HepG2 (cell line): ENCODE data around the gene MLST8. TPM values are rescaled to one million over a fixed set of nuclear protein-coding genes. Genes with fewer than 3 reads are reported as not detected.

Source experiments
- ATAC-seq: fragments of 200-7000 bp; cut with Tn5 transposase; 3 replicates; pipeline ENCODE4 v1.9.1; 2020; ENCODE audit warnings: mild to moderate bottlenecking, moderate library complexity
- BruUV-seq: library from RNA; stranded (reverse); fragments of 400-500 nt; replicated peaks from 2 replicates; lab custom pipeline; 2021; lab: Mats Ljungman, UMichigan
- CTCF ChIA-PET: fragments of 300-600 bp; formaldehyde crosslinking; extraction: SDS; loops from one replicate; lab custom pipeline; 2021; ENCODE audit warnings: low total read pairs, inconsistent platforms, low intra/inter-chr PET ratio; lab: Yijun Ruan, JAX
- POLR2A ChIA-PET: fragments of 350-600 bp; sonication (Branson Sonifier 250); formaldehyde crosslinking; loops from one replicate; lab custom pipeline; 2020; ENCODE audit warnings: antibody characterized with exemption, inconsistent platforms; lab: Yijun Ruan, JAX
- DNase-seq: peaks from one replicate; pipeline ENCODE4 v3.0.0-alpha.2; 2015; ENCODE audit warnings: low spot score
- FAIRE-seq: peaks from 3 replicates; lab custom pipeline; 2011; peaks lifted over from hg19 to GRCh38; lab: Jason Lieb, UNC
- H2AFZ ChIP-seq: one replicate; pipeline ENCODE4 v1.6.1; 2011; ENCODE audit warnings: low read length, inconsistent platforms
- H3K27ac ChIP-seq: fragments of 300-600 bp; 3 replicates; pipeline ENCODE4 v1.8.0; 2011; ENCODE audit warnings: mixed run types, mild to moderate bottlenecking, mixed read lengths, low read length, inconsistent platforms; ENCODE audit not compliant: insufficient read depth; ENCODE audit errors: extremely low read length
- H3K27me3 ChIP-seq, 2 experiments: fragments of 200-600 bp in 1 of 2; 2 replicates in 1 of 2; 3 replicates in 1 of 2; pipeline versions ENCODE4 v1.6.0 to v1.8.0; 2011; ENCODE audit warnings: low read length in 2 of 2, mild to moderate bottlenecking in 2 of 2, moderate library complexity in 2 of 2, inconsistent platforms in 1 of 2; ENCODE audit not compliant: insufficient read depth in 2 of 2, control insufficient read depth in 1 of 2
- H3K36me3 ChIP-seq, 2 experiments: fragments of 200-600 bp in 1 of 2; replicated peaks in 1 of 2; 2 replicates in 1 of 2; 3 replicates in 1 of 2; pipeline versions ENCODE4 v1.5.1 to v1.8.0; 2011; ENCODE audit warnings: low read length in 2 of 2, inconsistent platforms in 1 of 2; ENCODE audit not compliant: insufficient read depth in 2 of 2, control insufficient read depth in 1 of 2
- H3K4me1 ChIP-seq: 2 replicates; pipeline ENCODE4 v1.5.1; 2012; ENCODE audit warnings: low read length, inconsistent platforms; ENCODE audit not compliant: insufficient read depth
- H3K4me2 ChIP-seq: 2 replicates; pipeline ENCODE4 v1.6.0; 2011; ENCODE audit warnings: low read depth, low read length, inconsistent platforms
- H3K4me3 ChIP-seq, 3 experiments: fragments of 200-600 bp in 1 of 3; sonication (generic), shearing (Covaris generic) in 1 of 3; replicated peaks in 1 of 3; 2 replicates each; pipeline ENCODE4 v1.5.1; 2011 to 2016; ENCODE audit warnings: low read length in 3 of 3, inconsistent platforms in 2 of 3, low read depth in 2 of 3, mild to moderate bottlenecking in 2 of 3, control low read depth in 1 of 3, mixed read lengths in 1 of 3; ENCODE audit not compliant: insufficient read depth in 1 of 3
- H3K79me2 ChIP-seq: one replicate; pipeline ENCODE4 v1.6.1; 2011; ENCODE audit warnings: low read length, inconsistent platforms; ENCODE audit not compliant: insufficient read depth
- H3K9ac ChIP-seq: 2 replicates; pipeline ENCODE4 v1.6.0; 2011; ENCODE audit warnings: mild to moderate bottlenecking, low read depth, low read length, inconsistent platforms; ENCODE audit not compliant: insufficient read depth
- H3K9me3 ChIP-seq: 2 replicates; pipeline ENCODE4 v1.5.1; 2012; ENCODE audit warnings: mild to moderate bottlenecking, low read length
- H4K20me1 ChIP-seq: 2 replicates; pipeline ENCODE4 v1.6.0; 2011; ENCODE audit warnings: inconsistent platforms, mild to moderate bottlenecking, low read length, moderate library complexity; ENCODE audit not compliant: insufficient read depth
- AGO2 ChIP-seq: fragments of 200-400 bp; formaldehyde crosslinking; optimal IDR thresholded peaks from 2 replicates; pipeline ENCODE3; 2017; ENCODE audit warnings: mild to moderate bottlenecking, low read depth, low read length, moderate library complexity
- ARID2 ChIP-seq: sonication (generic); formaldehyde crosslinking; IDR thresholded peaks from 2 replicates; pipeline ENCODE4 v1.8.1; 2022; ENCODE audit warnings: mild to moderate bottlenecking, missing genetic modification reagents, borderline replicate concordance
- DPF2 ChIP-seq: sonication (generic); formaldehyde crosslinking; IDR thresholded peaks from 2 replicates; pipeline ENCODE4 v1.4.0; 2020; ENCODE audit warnings: mild to moderate bottlenecking, low read depth, missing genetic modification reagents, borderline replicate concordance
- EHMT2 ChIP-seq: fragments of 200-600 bp; sonication (generic); IDR thresholded peaks from 2 replicates; pipeline ENCODE4 v1.7.0; 2017; ENCODE audit warnings: antibody characterized with exemption, low read depth, low read length, borderline replicate concordance
- HNRNPL ChIP-seq: fragments of 200-400 bp; formaldehyde crosslinking; IDR thresholded peaks from 2 replicates; pipeline ENCODE4 v1.6.1; 2017; ENCODE audit warnings: mild to moderate bottlenecking, low read depth, low read length
- JARID2 ChIP-seq: sonication (generic); formaldehyde crosslinking; IDR thresholded peaks from 2 replicates; pipeline ENCODE4 v1.8.1; 2023; ENCODE audit warnings: missing genetic modification reagents, inconsistent platforms; ENCODE audit not compliant: insufficient replicate concordance
- KDM2A ChIP-seq: sonication (generic); formaldehyde crosslinking; IDR thresholded peaks from 2 replicates; pipeline ENCODE4 v1.4.0; 2020; ENCODE audit warnings: low read depth, missing genetic modification reagents, borderline replicate concordance
- NONO ChIP-seq, 2 experiments: fragments of 450-650 bp in 1 of 2; sonication (generic) in 1 of 2; formaldehyde crosslinking in 1 of 2; IDR thresholded peaks in 1 of 2; conservative IDR thresholded peaks in 1 of 2; 2 replicates each; pipeline versions ENCODE4 v1.6.1 to v1.8.0; 2017 to 2022; ENCODE audit warnings: mild to moderate bottlenecking in 1 of 2, missing genetic modification reagents in 1 of 2, moderate library complexity in 1 of 2
- NR2F6 ChIP-seq, 2 experiments: IDR thresholded peaks; 2 replicates each; pipeline ENCODE4 v1.6.1; 2016; ENCODE audit warnings: antibody characterized with exemption in 1 of 2, mild to moderate bottlenecking in 1 of 2
- SMAD9 ChIP-seq: sonication (generic); formaldehyde crosslinking; IDR thresholded peaks from 2 replicates; pipeline ENCODE4 v1.5.1; 2020; ENCODE audit warnings: mild to moderate bottlenecking, missing genetic modification reagents
- SRF ChIP-seq: IDR thresholded peaks from 2 replicates; pipeline ENCODE4 v1.6.1; 2011; ENCODE audit warnings: mild to moderate bottlenecking, low read depth, low read length, moderate library complexity
- STAT5B ChIP-seq: sonication (generic); formaldehyde crosslinking; IDR thresholded peaks from 2 replicates; pipeline ENCODE4 v1.4.0; 2020; ENCODE audit warnings: missing genetic modification reagents
- ZNF160 ChIP-seq: sonication (generic); formaldehyde crosslinking; IDR thresholded peaks from 2 replicates; pipeline ENCODE4 v1.8.0; 2022; ENCODE audit warnings: mild to moderate bottlenecking, inconsistent platforms, missing genetic modification reagents
- ZNF33A ChIP-seq: sonication (generic); formaldehyde crosslinking; IDR thresholded peaks from 2 replicates; pipeline ENCODE4 v1.5.1; 2020; ENCODE audit warnings: missing genetic modification reagents, mild to moderate bottlenecking, moderate library complexity, borderline replicate concordance
- ZNF382 ChIP-seq: sonication (generic); formaldehyde crosslinking; IDR thresholded peaks from 2 replicates; pipeline ENCODE4 v1.5.0; 2020; ENCODE audit warnings: missing genetic modification reagents, mild to moderate bottlenecking, borderline replicate concordance
- WGBS: methylation state at CpG from one replicate; pipeline ENCODE4 v1.1.6; 2017; ENCODE audit warnings: low lambda C conversion rate; 5-methylcytosine and 5-hydroxymethylcytosine counted together
- in situ Hi-C: cut with HindIII; loops from 2 replicates; pipeline ENCODE4 v1.10.0; 2017; ENCODE audit warnings: low pct_unique_long_range_greater_than_20kb; ENCODE audit not compliant: extremely low pct_ligation_motif_present
- intact Hi-C: fragments of 100-400 bp; cut with micrococcal nuclease; formaldehyde crosslinking; loops from one replicate; pipeline ENCODE4 v1.10.0; 2022; ENCODE audit not compliant: unreplicated experiment
- polyA plus RNA-seq, 8 experiments: library from polyadenylated mRNA; depleted of rRNA in 3 of 8; stranded (reverse) in 7 of 8; unstranded in 1 of 8; fragments of >200 nt; fragmentation: Illumina TruSeq in 4 of 8; extraction: Trizol in 4 of 8; gene quantifications; 2 replicates each; pipeline versions ENCODE4 v1.2.1 to v1.2.3, GENCODE V29; 2011 to 2016; ENCODE audit warnings: low read depth in 4 of 8, missing spikeins in 1 of 8, mixed read lengths in 1 of 8; ENCODE audit not compliant: insufficient read depth in 1 of 8
- total RNA-seq, 5 experiments: library from RNA; depleted of rRNA; stranded (reverse); fragments of >200 nt; fragmentation: Illumina TruSeq; extraction: Trizol; gene quantifications; 2 replicates each; pipeline ENCODE4 v1.2.3, GENCODE V29; 2016; ENCODE audit warnings: low read depth in 1 of 5
- TF ChIP-seq, protein P1 (sequence below): sonication (generic); formaldehyde crosslinking; IDR thresholded peaks from 2 replicates; pipeline ENCODE4 v1.9.0; 2022; ENCODE audit warnings: missing genetic modification reagents, mild to moderate bottlenecking, borderline replicate concordance
- TF ChIP-seq, protein P2 (sequence below): IDR thresholded peaks from 2 replicates; pipeline ENCODE4 v1.6.1; 2012; ENCODE audit warnings: low read depth, low read length, improper control_type of control experiment
- TF ChIP-seq, protein P3 (sequence below): sonication (generic); formaldehyde crosslinking; IDR thresholded peaks from 2 replicates; pipeline ENCODE4 v1.8.0; 2022; ENCODE audit warnings: missing genetic modification reagents, low read depth, mild to moderate bottlenecking, borderline replicate concordance
- TF ChIP-seq, protein P4 (sequence below): sonication (generic); formaldehyde crosslinking; IDR thresholded peaks from 2 replicates; pipeline ENCODE4 v1.5.0; 2020; ENCODE audit warnings: missing genetic modification reagents

MLST8 gene
- total and polyA plus RNA-seq, 2 of the 13 experiments (the other 11 are each of a cell fraction or from before 2014, with no cell fraction given): 30.8 to 72.7 TPM

DNA sequence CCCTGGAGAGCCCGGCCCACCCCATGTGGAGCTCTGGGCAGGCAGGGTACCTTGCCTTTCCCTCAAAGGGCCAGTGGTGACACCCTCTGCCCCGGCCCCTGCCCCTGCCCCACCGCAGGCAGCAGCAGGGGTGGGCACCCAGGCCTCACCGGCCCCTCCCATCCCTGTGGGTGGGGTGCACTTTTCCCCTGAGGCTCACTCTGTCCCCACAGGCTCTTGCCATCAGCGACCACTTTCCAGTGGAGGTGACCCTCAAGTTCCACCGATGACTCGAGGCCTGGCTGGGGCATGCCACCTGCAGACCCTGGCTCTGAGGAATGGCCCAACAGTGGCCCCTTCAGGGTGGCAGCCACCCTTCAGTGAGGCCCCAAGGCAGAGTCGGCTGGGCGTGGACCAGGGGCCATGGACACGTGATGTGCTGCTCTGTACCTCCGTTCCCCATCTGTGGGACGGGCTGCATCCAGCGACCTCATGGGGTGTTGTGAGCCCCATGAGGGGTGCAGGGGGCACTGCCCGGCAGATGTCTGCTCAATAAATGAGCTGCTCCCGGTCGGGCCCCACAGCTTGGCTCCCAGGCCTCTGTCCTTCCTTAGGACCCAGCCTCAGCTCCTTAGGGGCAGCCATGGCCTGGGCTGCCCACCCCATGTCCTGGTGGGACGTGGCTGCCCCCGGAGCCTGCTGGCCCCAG, 33.0 kb downstream of the MLST8 start:
- no peak for FAIRE-seq
- no peak overlapping the region for H3K4me2 ChIP-seq
- 0 out of 2 replicates have a peak, but pooled peaks cover 2% of the 10 kb centered on the region for H4K20me1 ChIP-seq
- H3K4me1 ChIP-seq: peaks cover 31% of the 10 kb centered on the region
- intact Hi-C loops: no loop called here
- ATAC-seq: peak; percentile 19
- in situ Hi-C loops: no loop called here
- no peaks in the 10 kb centered on the region for H3K9me3 ChIP-seq
- BruUV-seq: no TSS peak
- WGBS: no CpG with 5 or more reads among the region's 18 CpGs
- H3K27me3 ChIP-seq: no peaks in the 10 kb centered on the region
- CTCF ChIA-PET: no interaction called here
- peak overlapping the region; percentile 37 for H3K27ac ChIP-seq
- no peak overlapping the region for H3K9ac ChIP-seq
- peaks cover 5 to 15% of the 10 kb centered on the region in 2 experiments; a peak in 4 of 5 replicates for H3K36me3 ChIP-seq
- DNase-seq: no peak
- POLR2A ChIA-PET: interaction anchor here (0.9 to 3.5 kb wide), 4 partner anchors 12 to 24 kb away, joined by 3 to 16 read pairs (median 8); partner anchors contain the start of genes ECI1 and PGP
- H2AFZ ChIP-seq: no peak overlapping the region
- no peak overlapping the region for H3K4me3 ChIP-seq
- H3K79me2 ChIP-seq: no peaks in the 10 kb centered on the region
- TF ChIP-seq, protein P1, sequence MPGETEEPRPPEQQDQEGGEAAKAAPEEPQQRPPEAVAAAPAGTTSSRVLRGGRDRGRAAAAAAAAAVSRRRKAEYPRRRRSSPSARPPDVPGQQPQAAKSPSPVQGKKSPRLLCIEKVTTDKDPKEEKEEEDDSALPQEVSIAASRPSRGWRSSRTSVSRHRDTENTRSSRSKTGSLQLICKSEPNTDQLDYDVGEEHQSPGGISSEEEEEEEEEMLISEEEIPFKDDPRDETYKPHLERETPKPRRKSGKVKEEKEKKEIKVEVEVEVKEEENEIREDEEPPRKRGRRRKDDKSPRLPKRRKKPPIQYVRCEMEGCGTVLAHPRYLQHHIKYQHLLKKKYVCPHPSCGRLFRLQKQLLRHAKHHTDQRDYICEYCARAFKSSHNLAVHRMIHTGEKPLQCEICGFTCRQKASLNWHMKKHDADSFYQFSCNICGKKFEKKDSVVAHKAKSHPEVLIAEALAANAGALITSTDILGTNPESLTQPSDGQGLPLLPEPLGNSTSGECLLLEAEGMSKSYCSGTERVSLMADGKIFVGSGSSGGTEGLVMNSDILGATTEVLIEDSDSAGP: peak; percentile 40; the same call in 1 of the 2 replicates
- TF ChIP-seq ZNF160 (CRISPR knock-in tag): no peak
- TF ChIP-seq KDM2A (CRISPR knock-in tag): peak; percentile 50; the same call in 1 of the 2 replicates
- no peak for TF ChIP-seq EHMT2
- TF ChIP-seq STAT5B (CRISPR knock-in tag): no peak
- TF ChIP-seq, protein P2, sequence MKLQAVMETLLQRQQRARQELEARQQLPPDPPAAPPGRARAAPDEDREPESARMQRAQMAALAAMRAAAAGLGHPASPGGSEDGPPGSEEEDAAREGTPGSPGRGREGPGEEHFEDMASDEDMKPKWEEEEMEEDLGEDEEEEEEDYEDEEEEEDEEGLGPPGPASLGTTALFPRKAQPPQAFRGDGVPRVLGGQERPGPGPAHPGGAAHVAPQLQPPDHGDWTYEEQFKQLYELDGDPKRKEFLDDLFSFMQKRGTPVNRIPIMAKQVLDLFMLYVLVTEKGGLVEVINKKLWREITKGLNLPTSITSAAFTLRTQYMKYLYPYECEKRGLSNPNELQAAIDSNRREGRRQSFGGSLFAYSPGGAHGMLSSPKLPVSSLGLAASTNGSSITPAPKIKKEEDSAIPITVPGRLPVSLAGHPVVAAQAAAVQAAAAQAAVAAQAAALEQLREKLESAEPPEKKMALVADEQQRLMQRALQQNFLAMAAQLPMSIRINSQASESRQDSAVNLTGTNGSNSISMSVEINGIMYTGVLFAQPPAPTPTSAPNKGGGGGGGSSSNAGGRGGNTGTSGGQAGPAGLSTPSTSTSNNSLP: no peak
- no peak for TF ChIP-seq ZNF382
- TF ChIP-seq ZNF33A (CRISPR knock-in tag): no peak
- no peak for TF ChIP-seq JARID2 (CRISPR knock-in tag)
- peak; percentile 96 for TF ChIP-seq AGO2
- TF ChIP-seq NR2F6 (IDR thresholded peaks at IDR 0.05): no peak
- no peak for TF ChIP-seq NR2F6 (CRISPR knock-in tag; IDR thresholded peaks at IDR 0.05)
- TF ChIP-seq NONO (IDR thresholded peaks at IDR 0.05): no peak
- peak; percentile 38; the same call in 1 of the 2 replicates for TF ChIP-seq NONO (CRISPR knock-in tag; conservative IDR thresholded peaks at IDR 0.05)
- TF ChIP-seq, protein P3, sequence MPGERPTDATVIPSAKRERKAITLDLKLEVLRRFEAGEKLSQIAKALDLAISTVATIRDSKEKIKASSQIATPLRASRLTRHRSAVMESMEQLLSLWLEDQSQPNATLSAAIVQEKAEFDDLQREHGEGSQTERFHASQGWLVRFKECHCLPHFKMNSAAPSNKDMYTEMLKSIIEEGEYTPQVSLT (CRISPR knock-in tag): no peak
- TF ChIP-seq SRF: no peak
- no peak for TF ChIP-seq SMAD9 (CRISPR knock-in tag)
- TF ChIP-seq HNRNPL: peak; percentile 80
- TF ChIP-seq, protein P4, sequence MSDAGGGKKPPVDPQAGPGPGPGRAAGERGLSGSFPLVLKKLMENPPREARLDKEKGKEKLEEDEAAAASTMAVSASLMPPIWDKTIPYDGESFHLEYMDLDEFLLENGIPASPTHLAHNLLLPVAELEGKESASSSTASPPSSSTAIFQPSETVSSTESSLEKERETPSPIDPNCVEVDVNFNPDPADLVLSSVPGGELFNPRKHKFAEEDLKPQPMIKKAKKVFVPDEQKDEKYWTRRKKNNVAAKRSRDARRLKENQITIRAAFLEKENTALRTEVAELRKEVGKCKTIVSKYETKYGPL (CRISPR knock-in tag): no peak
- no peak for TF ChIP-seq DPF2
- TF ChIP-seq ARID2 (CRISPR knock-in tag): no peak
